PFSK-1 (cell line): ENCODE data around the gene ZNF655.

Source experiments
- POLR2AphosphoS5 ChIP-seq: IDR thresholded peaks from 2 replicates; pipeline ENCODE4 v1.6.1; 2012; ENCODE audit warnings: low read depth, mild to moderate bottlenecking, control low read depth, low read length, moderate library complexity
- SIN3A ChIP-seq: IDR thresholded peaks from 2 replicates; pipeline ENCODE4 v1.6.1; 2012; ENCODE audit warnings: mild to moderate bottlenecking, low read length, moderate library complexity, borderline replicate concordance; ENCODE audit not compliant: insufficient read depth
- TF ChIP-seq, protein P1 (sequence below), 2 experiments: IDR thresholded peaks; 2 replicates each; pipeline versions ENCODE4 v1.6.1 to v1.8.0; 2011 to 2012; ENCODE audit warnings: low read depth in 2 of 2, low read length in 2 of 2, control low read depth in 1 of 2, inconsistent platforms in 1 of 2, mild to moderate bottlenecking in 1 of 2, moderate library complexity in 1 of 2; ENCODE audit not compliant: insufficient read depth in 1 of 2

GRCh38 chr7:99558306-99559174 lies at the start of gene ZNF655:
- TF ChIP-seq POLR2AphosphoS5 (no peak; the same call in 1 of the 2 replicates), SIN3A (no peak)
- TF ChIP-seq, protein P1, sequence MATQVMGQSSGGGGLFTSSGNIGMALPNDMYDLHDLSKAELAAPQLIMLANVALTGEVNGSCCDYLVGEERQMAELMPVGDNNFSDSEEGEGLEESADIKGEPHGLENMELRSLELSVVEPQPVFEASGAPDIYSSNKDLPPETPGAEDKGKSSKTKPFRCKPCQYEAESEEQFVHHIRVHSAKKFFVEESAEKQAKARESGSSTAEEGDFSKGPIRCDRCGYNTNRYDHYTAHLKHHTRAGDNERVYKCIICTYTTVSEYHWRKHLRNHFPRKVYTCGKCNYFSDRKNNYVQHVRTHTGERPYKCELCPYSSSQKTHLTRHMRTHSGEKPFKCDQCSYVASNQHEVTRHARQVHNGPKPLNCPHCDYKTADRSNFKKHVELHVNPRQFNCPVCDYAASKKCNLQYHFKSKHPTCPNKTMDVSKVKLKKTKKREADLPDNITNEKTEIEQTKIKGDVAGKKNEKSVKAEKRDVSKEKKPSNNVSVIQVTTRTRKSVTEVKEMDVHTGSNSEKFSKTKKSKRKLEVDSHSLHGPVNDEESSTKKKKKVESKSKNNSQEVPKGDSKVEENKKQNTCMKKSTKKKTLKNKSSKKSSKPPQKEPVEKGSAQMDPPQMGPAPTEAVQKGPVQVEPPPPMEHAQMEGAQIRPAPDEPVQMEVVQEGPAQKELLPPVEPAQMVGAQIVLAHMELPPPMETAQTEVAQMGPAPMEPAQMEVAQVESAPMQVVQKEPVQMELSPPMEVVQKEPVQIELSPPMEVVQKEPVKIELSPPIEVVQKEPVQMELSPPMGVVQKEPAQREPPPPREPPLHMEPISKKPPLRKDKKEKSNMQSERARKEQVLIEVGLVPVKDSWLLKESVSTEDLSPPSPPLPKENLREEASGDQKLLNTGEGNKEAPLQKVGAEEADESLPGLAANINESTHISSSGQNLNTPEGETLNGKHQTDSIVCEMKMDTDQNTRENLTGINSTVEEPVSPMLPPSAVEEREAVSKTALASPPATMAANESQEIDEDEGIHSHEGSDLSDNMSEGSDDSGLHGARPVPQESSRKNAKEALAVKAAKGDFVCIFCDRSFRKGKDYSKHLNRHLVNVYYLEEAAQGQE (IDR thresholded peaks at IDR 0.05; ENCODE audit: insufficient read depth in 1 of 2, low read depth in 2 of 2, low read length in 2 of 2): no peak
